Tibial artery (tissue), 4 donors: ENCODE data around the gene TTC36.

ENCODE experiments used
- DNase-seq, 2 donors: peaks; one replicate each; pipeline ENCODE4 v3.0.0-alpha.2; 2019
- H3K27ac ChIP-seq, 2 donors: fragments of 200-600 bp; sonication (generic) in 1 of 2; 1 replicate in 1 of 2; 2 replicates in 1 of 2; pipeline ENCODE4 v1.5.1; 2018 to 2019; ENCODE audit warnings: mild to moderate bottlenecking in 1 of 2
- H3K27me3 ChIP-seq, 2 donors: fragments of 200-600 bp; sonication (generic) in 1 of 2; one replicate each; pipeline versions ENCODE4 v1.5.1 to v1.6.0; 2016 to 2019
- H3K36me3 ChIP-seq, 3 donors: fragments of 200-600 bp; sonication (generic) in 2 of 3; one replicate each; pipeline ENCODE4 v1.5.1; 2016 to 2019; ENCODE audit warnings: mild to moderate bottlenecking in 2 of 3
- H3K4me1 ChIP-seq, 4 donors: fragments of 200-600 bp; sonication (generic) in 2 of 4; 1 replicate in 3 of 4; 2 replicates in 1 of 4; pipeline ENCODE4 v1.5.1; 2016 to 2019
- H3K4me3 ChIP-seq, 2 donors: fragments of 200-600 bp; sonication (generic) in 1 of 2; 1 replicate in 1 of 2; 2 replicates in 1 of 2; pipeline ENCODE4 v1.5.1; 2018 to 2019; ENCODE audit warnings: mild to moderate bottlenecking in 2 of 2
- H3K9me3 ChIP-seq, 3 donors: fragments of 200-600 bp; sonication (generic) in 1 of 3; one replicate each; pipeline ENCODE4 v1.5.1; 2016 to 2019
- intact Hi-C: fragments of 100-400 bp; cut with DNase I; formaldehyde crosslinking; loops from one replicate; pipeline ENCODE4 v1.15.0; 2023; ENCODE audit warnings: low total_unique reads
- TF ChIP-seq, protein P1 (sequence below), 2 experiments: fragments of 200-600 bp in 1 of 2; fragments of 450-650 bp in 1 of 2; IDR thresholded peaks; one replicate each; pipeline ENCODE4 v1.5.1; 2017 to 2019; ENCODE audit warnings: antibody characterized with exemption in 2 of 2, mild to moderate bottlenecking in 1 of 2, moderate library complexity in 1 of 2

Gene TTC36

DNA sequence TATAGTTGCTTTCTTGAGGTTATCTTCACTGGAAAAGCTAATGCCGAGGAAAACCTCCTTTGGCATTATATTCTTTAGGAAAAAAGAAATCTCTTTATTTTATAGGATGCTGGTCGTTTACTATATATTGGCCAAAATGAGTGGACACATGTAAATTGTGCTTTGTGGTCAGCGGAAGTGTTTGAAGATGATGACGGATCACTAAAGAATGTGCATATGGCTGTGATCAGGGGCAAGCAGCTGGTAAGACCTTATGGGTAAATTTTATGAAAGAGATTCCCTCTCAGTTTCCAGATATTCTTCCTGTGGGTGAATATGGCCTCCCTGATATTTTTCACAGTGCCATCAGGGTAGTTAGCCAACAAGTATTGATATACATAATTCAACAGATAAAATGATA is 29.4 kb upstream of the TTC36 start:
- Histone ChIP-seq H3K4me3 (no peak overlapping the region), H3K36me3 (peaks cover 95 to 100% (median 96%) of the 10 kb centered on the region in 3 donors), H3K4me1 (no peaks in the 10 kb centered on the region), H3K9me3 (no peaks in the 10 kb centered on the region), H3K27me3 (no peaks in the 10 kb centered on the region), H3K27ac (no peak overlapping the region)
- no peak for DNase-seq
- intact Hi-C loops: no loop called here
- TF ChIP-seq, protein P1, sequence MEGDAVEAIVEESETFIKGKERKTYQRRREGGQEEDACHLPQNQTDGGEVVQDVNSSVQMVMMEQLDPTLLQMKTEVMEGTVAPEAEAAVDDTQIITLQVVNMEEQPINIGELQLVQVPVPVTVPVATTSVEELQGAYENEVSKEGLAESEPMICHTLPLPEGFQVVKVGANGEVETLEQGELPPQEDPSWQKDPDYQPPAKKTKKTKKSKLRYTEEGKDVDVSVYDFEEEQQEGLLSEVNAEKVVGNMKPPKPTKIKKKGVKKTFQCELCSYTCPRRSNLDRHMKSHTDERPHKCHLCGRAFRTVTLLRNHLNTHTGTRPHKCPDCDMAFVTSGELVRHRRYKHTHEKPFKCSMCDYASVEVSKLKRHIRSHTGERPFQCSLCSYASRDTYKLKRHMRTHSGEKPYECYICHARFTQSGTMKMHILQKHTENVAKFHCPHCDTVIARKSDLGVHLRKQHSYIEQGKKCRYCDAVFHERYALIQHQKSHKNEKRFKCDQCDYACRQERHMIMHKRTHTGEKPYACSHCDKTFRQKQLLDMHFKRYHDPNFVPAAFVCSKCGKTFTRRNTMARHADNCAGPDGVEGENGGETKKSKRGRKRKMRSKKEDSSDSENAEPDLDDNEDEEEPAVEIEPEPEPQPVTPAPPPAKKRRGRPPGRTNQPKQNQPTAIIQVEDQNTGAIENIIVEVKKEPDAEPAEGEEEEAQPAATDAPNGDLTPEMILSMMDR (IDR thresholded peaks at IDR 0.05): no peak

DNA sequence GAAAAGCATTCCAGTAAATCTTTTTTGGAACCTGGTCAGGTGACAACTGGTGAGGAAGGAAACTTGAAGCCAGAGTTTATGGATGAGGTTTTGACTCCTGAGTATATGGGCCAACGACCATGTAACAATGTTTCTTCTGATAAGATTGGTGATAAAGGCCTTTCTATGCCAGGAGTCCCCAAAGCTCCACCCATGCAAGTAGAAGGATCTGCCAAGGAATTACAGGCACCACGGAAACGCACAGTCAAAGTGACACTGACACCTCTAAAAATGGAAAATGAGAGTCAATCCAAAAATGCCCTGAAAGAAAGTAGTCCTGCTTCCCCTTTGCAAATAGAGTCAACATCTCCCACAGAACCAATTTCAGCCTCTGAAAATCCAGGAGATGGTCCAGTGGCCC is 24.1 kb upstream of the TTC36 start:
- no peak overlapping the region for H3K4me3 ChIP-seq
- H3K9me3 ChIP-seq: no peaks in the 10 kb centered on the region
- H3K27me3 ChIP-seq: no peaks in the 10 kb centered on the region
- no peaks in the 10 kb centered on the region for H3K4me1 ChIP-seq
- DNase-seq: no peak
- H3K36me3 ChIP-seq: peaks cover 93 to 100% (median 99%) of the 10 kb centered on the region in 3 donors
- no peak overlapping the region for H3K27ac ChIP-seq
- intact Hi-C loops: no loop called here
- TF ChIP-seq, protein P1 (IDR thresholded peaks at IDR 0.05): no peak

DNA sequence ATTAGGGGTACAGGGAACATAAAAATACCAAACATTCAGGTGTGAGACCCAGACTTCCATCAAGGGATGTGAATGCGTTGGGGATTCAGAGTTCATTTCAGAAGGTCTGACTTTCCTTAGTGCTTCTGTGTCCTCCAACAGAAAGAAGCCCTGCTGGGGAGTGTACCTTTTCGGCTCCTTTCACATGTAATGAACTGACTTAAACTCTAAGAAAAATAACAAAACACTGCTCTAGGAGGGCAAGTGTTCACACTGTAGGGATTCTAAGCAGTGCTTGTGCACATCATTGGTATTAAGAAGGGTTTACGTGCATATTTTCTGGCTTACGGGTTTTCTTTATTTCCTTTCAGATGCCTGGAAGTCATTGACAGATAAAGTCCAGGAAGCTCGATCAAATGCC is 15.7 kb upstream of the TTC36 start:
- DNase-seq: no peak
- H3K27me3 ChIP-seq: no peaks in the 10 kb centered on the region
- no peak overlapping the region for H3K27ac ChIP-seq
- H3K4me3 ChIP-seq: no peak overlapping the region
- H3K9me3 ChIP-seq: no peaks in the 10 kb centered on the region
- H3K4me1 ChIP-seq: no peaks in the 10 kb centered on the region
- peaks cover 97 to 100% (median 98%) of the 10 kb centered on the region in 3 donors for H3K36me3 ChIP-seq
- intact Hi-C loops: no loop called here
- TF ChIP-seq, protein P1 (IDR thresholded peaks at IDR 0.05): no peak

DNA sequence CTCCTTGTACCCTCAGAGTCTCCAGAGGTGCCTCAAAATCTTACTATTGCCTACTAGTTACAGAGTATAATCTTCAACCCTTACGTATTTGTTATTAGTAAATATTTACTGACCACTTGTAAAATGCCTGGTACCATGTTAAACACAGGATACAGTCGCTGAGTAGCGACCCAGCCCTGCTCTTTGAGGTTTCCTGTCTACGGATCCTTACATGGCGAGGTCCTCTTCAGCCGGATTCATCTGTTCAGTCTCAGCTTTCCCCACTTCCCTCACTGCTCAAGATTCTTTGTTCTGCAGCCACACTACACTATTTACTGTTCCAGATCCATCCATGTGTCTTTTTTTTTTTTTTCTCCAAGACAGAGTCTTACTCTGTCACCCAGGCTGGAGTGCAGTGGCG is 13.2 kb upstream of the TTC36 start:
- H3K27me3 ChIP-seq: no peaks in the 10 kb centered on the region

DNA sequence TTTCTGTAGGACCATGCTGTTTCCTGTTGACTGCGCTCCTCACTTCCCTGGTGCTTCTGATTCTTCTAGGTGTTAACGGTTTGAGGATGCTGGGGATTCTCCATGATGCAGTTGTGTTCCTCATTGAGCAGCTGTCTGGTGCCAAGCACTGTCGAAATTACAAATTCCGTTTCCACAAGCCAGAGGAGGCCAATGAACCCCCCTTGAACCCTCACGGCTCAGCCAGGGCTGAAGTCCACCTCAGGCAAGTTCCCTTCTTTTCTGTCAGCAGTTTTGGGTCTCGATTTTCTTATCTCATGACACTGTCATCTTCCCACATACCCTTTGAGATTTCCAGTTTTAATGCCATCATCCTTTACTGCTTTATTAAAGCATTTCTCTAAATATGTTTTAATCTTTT is 7.7 kb upstream of the TTC36 start:
- intact Hi-C loops: no loop called here
- peaks cover 0 to 16% (median 0%) of the 10 kb centered on the region in 4 donors for H3K4me1 ChIP-seq
- no peak overlapping the region for H3K4me3 ChIP-seq
- no peaks in the 10 kb centered on the region for H3K27me3 ChIP-seq
- TF ChIP-seq, protein P1 (IDR thresholded peaks at IDR 0.05): no peak
- H3K36me3 ChIP-seq: peaks cover 81 to 97% (median 93%) of the 10 kb centered on the region in 3 donors
- no peak overlapping the region for H3K27ac ChIP-seq
- no peaks in the 10 kb centered on the region for H3K9me3 ChIP-seq
- no peak for DNase-seq

More for the DNA sequence above, 13.2 kb upstream of the TTC36 start:
- intact Hi-C loops: no loop called here
- Histone ChIP-seq H3K36me3 (peaks cover 89 to 98% (median 92%) of the 10 kb centered on the region in 3 donors), H3K4me1 (no peaks in the 10 kb centered on the region), H3K4me3 (no peak overlapping the region), H3K27ac (no peak overlapping the region), H3K9me3 (no peaks in the 10 kb centered on the region)
- TF ChIP-seq, protein P1 (IDR thresholded peaks at IDR 0.05): no peak
- no peak for DNase-seq

DNA sequence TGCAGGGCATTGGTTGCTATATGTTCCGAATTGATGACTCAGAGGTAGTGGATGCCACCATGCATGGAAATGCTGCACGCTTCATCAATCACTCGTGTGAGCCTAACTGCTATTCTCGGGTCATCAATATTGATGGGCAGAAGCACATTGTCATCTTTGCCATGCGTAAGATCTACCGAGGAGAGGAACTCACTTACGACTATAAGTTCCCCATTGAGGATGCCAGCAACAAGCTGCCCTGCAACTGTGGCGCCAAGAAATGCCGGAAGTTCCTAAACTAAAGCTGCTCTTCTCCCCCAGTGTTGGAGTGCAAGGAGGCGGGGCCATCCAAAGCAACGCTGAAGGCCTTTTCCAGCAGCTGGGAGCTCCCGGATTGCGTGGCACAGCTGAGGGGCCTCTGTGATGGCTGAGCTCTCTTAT is 5.4 kb upstream of the TTC36 start:
- Histone ChIP-seq H3K36me3 (peaks cover 57 to 83% (median 79%) of the 10 kb centered on the region in 3 donors), H3K4me3 (no peak overlapping the region), H3K27ac (no peak overlapping the region), H3K4me1 (peaks cover 0 to 16% (median 0%) of the 10 kb centered on the region in 4 donors), H3K9me3 (no peaks in the 10 kb centered on the region), H3K27me3 (no peaks in the 10 kb centered on the region)
- TF ChIP-seq, protein P1 (IDR thresholded peaks at IDR 0.05): no peak
- no peak for DNase-seq
- intact Hi-C loops: no loop called here
